ENCODE data around the gene RAD23B. TPM values are rescaled to one million over a fixed set of nuclear protein-coding genes. Genes with fewer than 3 reads are reported as not detected.

RAD23B gene
- polyA plus RNA-seq, 3 donors, result 21.6 to 50.0 (median 24.7) TPM

DNA sequence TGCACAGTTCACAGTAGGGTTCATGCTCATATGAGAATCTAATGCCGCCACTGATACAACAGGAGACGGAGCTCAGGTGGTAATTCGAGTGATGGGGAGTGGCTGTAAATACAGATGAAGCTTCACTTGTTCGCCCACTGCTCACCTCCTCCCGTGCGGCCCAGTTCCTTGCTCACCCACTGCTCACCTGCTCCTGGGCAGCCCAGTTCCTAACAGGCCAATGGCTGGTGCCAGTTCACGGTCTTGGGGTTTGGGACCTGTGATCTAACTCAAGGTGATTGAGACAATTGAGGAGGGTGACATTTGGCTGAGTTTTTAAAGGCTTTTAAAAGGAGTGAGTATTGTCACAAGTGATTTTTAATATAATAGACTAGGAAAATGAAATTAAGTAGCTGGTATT, 45.4 kb downstream of the RAD23B start:
- peaks cover 39% of the 10 kb centered on the region for H3K79me2 ChIP-seq (ENCODE audit: insufficient read depth, low read length)
- H3K9me3 ChIP-seq (replicated peaks in 1 of 2; ENCODE audit: control insufficient read depth in 1 of 2, insufficient read depth in 1 of 2, low read length in 2 of 2), result no peaks in the 10 kb centered on the region
- Mint-ChIP-seq H3K27me3 (ENCODE audit: low read depth in 3 of 3) (no peaks in the 10 kb centered on the region), H3K4me3 (no peak overlapping the region), H3K4me1 (peaks cover 11% of the 10 kb centered on the region), H3K9me3 (peaks cover 0 to 3% (median 0%) of the 10 kb centered on the region in 7 donors), H3K36me3 (peaks cover 82 to 94% of the 10 kb centered on the region in 2 donors), H3K27ac (peak overlapping the region in 1 of 7 donors; percentile 30)
- no peak overlapping the region for H3K27ac ChIP-seq (ENCODE audit: low read depth in 1 of 2, low read length in 2 of 2)
- H3K4me1 ChIP-seq (ENCODE audit: control insufficient read depth in 1 of 2, insufficient read depth in 2 of 2, low read length in 2 of 2), result peaks cover 5 to 14% of the 10 kb centered on the region in 2 donors
- H3K36me3 ChIP-seq (replicated peaks in 1 of 2; ENCODE audit: control insufficient read depth in 1 of 2, insufficient read depth in 2 of 2, low read length in 2 of 2), result peaks cover 71 to 92% of the 10 kb centered on the region in 2 donors
- no peak for DNase-seq
- H3K4me3 ChIP-seq (replicated peaks in 1 of 3; ENCODE audit: low read depth in 2 of 3, low read length in 3 of 3), result no peak overlapping the region
- H2AFZ ChIP-seq (ENCODE audit: insufficient read depth, low read depth, low read length, poor library complexity, severe bottlenecking), result no peak overlapping the region
- H3K9ac ChIP-seq (ENCODE audit: insufficient read depth, low read length, poor library complexity, severe bottlenecking), result no peak overlapping the region
- H4K20me1 ChIP-seq (ENCODE audit: insufficient read depth, low read length), result peaks cover 45% of the 10 kb centered on the region
- intact Hi-C loops (cut with micrococcal nuclease), result no loop called here
- no peaks in the 10 kb centered on the region for H3K27me3 ChIP-seq (ENCODE audit: control insufficient read depth in 2 of 2, insufficient read depth in 2 of 2, low read length in 2 of 2)
- H3K4me2 ChIP-seq (replicated peaks; ENCODE audit: extremely low read depth, low read length, poor library complexity, severe bottlenecking), result no peak overlapping the region
- TF ChIP-seq, protein P1, sequence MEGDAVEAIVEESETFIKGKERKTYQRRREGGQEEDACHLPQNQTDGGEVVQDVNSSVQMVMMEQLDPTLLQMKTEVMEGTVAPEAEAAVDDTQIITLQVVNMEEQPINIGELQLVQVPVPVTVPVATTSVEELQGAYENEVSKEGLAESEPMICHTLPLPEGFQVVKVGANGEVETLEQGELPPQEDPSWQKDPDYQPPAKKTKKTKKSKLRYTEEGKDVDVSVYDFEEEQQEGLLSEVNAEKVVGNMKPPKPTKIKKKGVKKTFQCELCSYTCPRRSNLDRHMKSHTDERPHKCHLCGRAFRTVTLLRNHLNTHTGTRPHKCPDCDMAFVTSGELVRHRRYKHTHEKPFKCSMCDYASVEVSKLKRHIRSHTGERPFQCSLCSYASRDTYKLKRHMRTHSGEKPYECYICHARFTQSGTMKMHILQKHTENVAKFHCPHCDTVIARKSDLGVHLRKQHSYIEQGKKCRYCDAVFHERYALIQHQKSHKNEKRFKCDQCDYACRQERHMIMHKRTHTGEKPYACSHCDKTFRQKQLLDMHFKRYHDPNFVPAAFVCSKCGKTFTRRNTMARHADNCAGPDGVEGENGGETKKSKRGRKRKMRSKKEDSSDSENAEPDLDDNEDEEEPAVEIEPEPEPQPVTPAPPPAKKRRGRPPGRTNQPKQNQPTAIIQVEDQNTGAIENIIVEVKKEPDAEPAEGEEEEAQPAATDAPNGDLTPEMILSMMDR (IDR thresholded peaks at IDR 0.05), result no peak
- WGBS (ENCODE audit: insufficient coverage), result no CpG with 5 or more reads among the region's 7 CpGs

DNA sequence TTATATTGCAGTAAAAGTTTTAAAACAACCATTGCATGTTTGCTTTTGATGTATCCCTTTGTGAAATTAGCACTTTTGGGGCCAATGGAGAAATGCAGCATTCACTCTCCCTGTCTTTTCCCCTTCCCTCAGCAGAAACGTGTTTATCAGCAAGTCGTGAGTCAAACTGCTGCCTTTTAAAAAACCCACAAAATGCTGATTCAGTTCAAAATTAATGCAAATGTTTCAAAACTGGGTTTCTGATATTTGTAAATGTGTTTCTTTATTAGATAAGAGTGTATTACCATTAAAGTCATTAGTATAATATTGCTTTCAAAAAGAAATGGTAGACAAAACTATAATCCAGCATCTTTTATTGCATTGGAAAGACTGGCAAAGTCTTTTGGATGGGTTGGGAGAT, 47.3 kb downstream of the RAD23B start:
- Histone ChIP-seq H3K27ac (ENCODE audit: low read depth in 1 of 2, low read length in 2 of 2) (no peak overlapping the region), H3K27me3 (ENCODE audit: control insufficient read depth in 2 of 2, insufficient read depth in 2 of 2, low read length in 2 of 2) (no peaks in the 10 kb centered on the region), H3K4me3 (replicated peaks in 1 of 3; ENCODE audit: low read depth in 2 of 3, low read length in 3 of 3) (no peak overlapping the region), H2AFZ (ENCODE audit: insufficient read depth, low read depth, low read length, poor library complexity, severe bottlenecking) (no peak overlapping the region), H3K9me3 (replicated peaks in 1 of 2; ENCODE audit: control insufficient read depth in 1 of 2, insufficient read depth in 1 of 2, low read length in 2 of 2) (no peaks in the 10 kb centered on the region), H3K9ac (ENCODE audit: insufficient read depth, low read length, poor library complexity, severe bottlenecking) (no peak overlapping the region), H3K4me2 (replicated peaks; ENCODE audit: extremely low read depth, low read length, poor library complexity, severe bottlenecking) (no peak overlapping the region), H3K36me3 (replicated peaks in 1 of 2; ENCODE audit: control insufficient read depth in 1 of 2, insufficient read depth in 2 of 2, low read length in 2 of 2) (peaks cover 75 to 93% of the 10 kb centered on the region in 2 donors), H4K20me1 (ENCODE audit: insufficient read depth, low read length) (peaks cover 48% of the 10 kb centered on the region), H3K79me2 (ENCODE audit: insufficient read depth, low read length) (peaks cover 31% of the 10 kb centered on the region), H3K4me1 (ENCODE audit: control insufficient read depth in 1 of 2, insufficient read depth in 2 of 2, low read length in 2 of 2) (no peaks in the 10 kb centered on the region)
- DNase-seq, result no peak
- H3K9me3 Mint-ChIP-seq, result peaks cover 0 to 3% (median 0%) of the 10 kb centered on the region in 7 donors
- TF ChIP-seq, protein P1 (IDR thresholded peaks at IDR 0.05), result no peak
- H3K27ac Mint-ChIP-seq, result no peak overlapping the region
- H3K4me1 Mint-ChIP-seq, result no peaks in the 10 kb centered on the region
- intact Hi-C loops (cut with micrococcal nuclease), result no loop called here
- WGBS (ENCODE audit: insufficient coverage), result no CpG with 5 or more reads among the region's 2 CpGs
- no peaks in the 10 kb centered on the region for H3K27me3 Mint-ChIP-seq (ENCODE audit: low read depth in 3 of 3)
- H3K36me3 Mint-ChIP-seq, result peaks cover 80 to 90% of the 10 kb centered on the region in 2 donors
- H3K4me3 Mint-ChIP-seq, result no peak overlapping the region

Measured in CD14-positive monocyte (primary cell).